PFSK-1 (cell line): ENCODE data around the gene MSS51. TPM values are rescaled to one million over a fixed set of nuclear protein-coding genes. Genes with fewer than 3 reads are reported as not detected.

Source experiments
- FOXP2 ChIP-seq: optimal IDR thresholded peaks from 2 replicates; pipeline ENCODE3; 2011; ENCODE audit warnings: borderline replicate concordance, control low read depth, inconsistent platforms; ENCODE audit not compliant: insufficient read depth; ENCODE audit errors: extremely low read length, extremely low read depth
- POLR2AphosphoS5 ChIP-seq: IDR thresholded peaks from 2 replicates; pipeline ENCODE4 v1.6.1; 2012; ENCODE audit warnings: low read depth, mild to moderate bottlenecking, control low read depth, low read length, moderate library complexity
- SIN3A ChIP-seq: IDR thresholded peaks from 2 replicates; pipeline ENCODE4 v1.6.1; 2012; ENCODE audit warnings: mild to moderate bottlenecking, low read length, moderate library complexity, borderline replicate concordance; ENCODE audit not compliant: insufficient read depth
- TAF1 ChIP-seq: IDR thresholded peaks from 2 replicates; pipeline ENCODE4 v1.6.1; 2012; ENCODE audit warnings: low read length, control low read depth, borderline replicate concordance; ENCODE audit not compliant: insufficient read depth
- polyA plus RNA-seq: library from polyadenylated mRNA; unstranded; fragments of >200 nt; gene quantifications from one replicate; pipeline ENCODE4 v1.2.1, GENCODE V29; 2012; ENCODE audit warnings: low read depth, missing spikeins; ENCODE audit not compliant: insufficient read length
- TF ChIP-seq, protein P1 (sequence below), 2 experiments: IDR thresholded peaks; 2 replicates each; pipeline versions ENCODE4 v1.6.1 to v1.8.0; 2011 to 2012; ENCODE audit warnings: low read depth in 2 of 2, low read length in 2 of 2, control low read depth in 1 of 2, inconsistent platforms in 1 of 2, mild to moderate bottlenecking in 1 of 2, moderate library complexity in 1 of 2; ENCODE audit not compliant: insufficient read depth in 1 of 2

MSS51 gene
- polyA plus RNA-seq: 0.68 TPM

DNA sequence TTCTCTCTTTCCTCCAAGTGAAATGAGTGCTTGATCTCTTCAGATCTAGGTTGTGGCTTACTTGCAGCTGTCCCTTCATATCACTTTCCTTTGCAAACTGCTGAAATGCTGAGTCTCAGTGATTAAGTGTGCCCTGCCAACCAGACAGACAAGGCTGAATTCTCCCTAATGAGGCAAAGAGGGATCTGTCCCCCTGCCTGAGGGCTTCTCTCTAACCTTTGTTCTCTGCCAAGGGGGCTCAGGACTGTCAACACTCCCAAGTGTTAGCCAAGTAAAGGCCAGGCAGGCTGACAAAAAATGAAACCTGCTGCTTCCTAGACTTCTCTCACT is at the start of gene MSS51:
MSS51 (minus strand) TSS at position 24 of the 330 bp plus-strand sequence. CDS start 5,277 bp downstream, outside the sequence.
- TF ChIP-seq TAF1: no peak
- no peak for TF ChIP-seq POLR2AphosphoS5
- no peak for TF ChIP-seq SIN3A
- TF ChIP-seq, protein P1, sequence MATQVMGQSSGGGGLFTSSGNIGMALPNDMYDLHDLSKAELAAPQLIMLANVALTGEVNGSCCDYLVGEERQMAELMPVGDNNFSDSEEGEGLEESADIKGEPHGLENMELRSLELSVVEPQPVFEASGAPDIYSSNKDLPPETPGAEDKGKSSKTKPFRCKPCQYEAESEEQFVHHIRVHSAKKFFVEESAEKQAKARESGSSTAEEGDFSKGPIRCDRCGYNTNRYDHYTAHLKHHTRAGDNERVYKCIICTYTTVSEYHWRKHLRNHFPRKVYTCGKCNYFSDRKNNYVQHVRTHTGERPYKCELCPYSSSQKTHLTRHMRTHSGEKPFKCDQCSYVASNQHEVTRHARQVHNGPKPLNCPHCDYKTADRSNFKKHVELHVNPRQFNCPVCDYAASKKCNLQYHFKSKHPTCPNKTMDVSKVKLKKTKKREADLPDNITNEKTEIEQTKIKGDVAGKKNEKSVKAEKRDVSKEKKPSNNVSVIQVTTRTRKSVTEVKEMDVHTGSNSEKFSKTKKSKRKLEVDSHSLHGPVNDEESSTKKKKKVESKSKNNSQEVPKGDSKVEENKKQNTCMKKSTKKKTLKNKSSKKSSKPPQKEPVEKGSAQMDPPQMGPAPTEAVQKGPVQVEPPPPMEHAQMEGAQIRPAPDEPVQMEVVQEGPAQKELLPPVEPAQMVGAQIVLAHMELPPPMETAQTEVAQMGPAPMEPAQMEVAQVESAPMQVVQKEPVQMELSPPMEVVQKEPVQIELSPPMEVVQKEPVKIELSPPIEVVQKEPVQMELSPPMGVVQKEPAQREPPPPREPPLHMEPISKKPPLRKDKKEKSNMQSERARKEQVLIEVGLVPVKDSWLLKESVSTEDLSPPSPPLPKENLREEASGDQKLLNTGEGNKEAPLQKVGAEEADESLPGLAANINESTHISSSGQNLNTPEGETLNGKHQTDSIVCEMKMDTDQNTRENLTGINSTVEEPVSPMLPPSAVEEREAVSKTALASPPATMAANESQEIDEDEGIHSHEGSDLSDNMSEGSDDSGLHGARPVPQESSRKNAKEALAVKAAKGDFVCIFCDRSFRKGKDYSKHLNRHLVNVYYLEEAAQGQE (IDR thresholded peaks at IDR 0.05; ENCODE audit: insufficient read depth in 1 of 2, low read depth in 2 of 2, low read length in 2 of 2): no peak
- TF ChIP-seq FOXP2: no peak

GRCh38 chr10:73480158-73480557 is 46.8 kb upstream of the MSS51 start:
- TF ChIP-seq TAF1 (no peak), FOXP2 (no peak), SIN3A (no peak), POLR2AphosphoS5 (no peak)
- TF ChIP-seq, protein P1 (IDR thresholded peaks at IDR 0.05; ENCODE audit: insufficient read depth in 1 of 2, low read depth in 2 of 2, low read length in 2 of 2): no peak

- TF ChIP-seq TAF1: no peak
Observed at GRCh38 chr10:73478636-73479035, 45.3 kb upstream of the MSS51 start.

- TF ChIP-seq, protein P1 (IDR thresholded peaks at IDR 0.05; ENCODE audit: insufficient read depth in 1 of 2, low read depth in 2 of 2, low read length in 2 of 2): no peak
- TF ChIP-seq SIN3A: no peak
- no peak for TF ChIP-seq TAF1
- no peak for TF ChIP-seq POLR2AphosphoS5
- TF ChIP-seq FOXP2: no peak
Observed at GRCh38 chr10:73471226-73471625, 37.9 kb upstream of the MSS51 start.

GRCh38 chr10:73469579-73469978 is 36.2 kb upstream of the MSS51 start:
- TF ChIP-seq, protein P1 (IDR thresholded peaks at IDR 0.05; ENCODE audit: insufficient read depth in 1 of 2, low read depth in 2 of 2, low read length in 2 of 2): no peak
- no peak for TF ChIP-seq TAF1
- TF ChIP-seq POLR2AphosphoS5: no peak
- TF ChIP-seq FOXP2: no peak
- TF ChIP-seq SIN3A: no peak
